ENCODE data around the gene SSR2.

DNA sequence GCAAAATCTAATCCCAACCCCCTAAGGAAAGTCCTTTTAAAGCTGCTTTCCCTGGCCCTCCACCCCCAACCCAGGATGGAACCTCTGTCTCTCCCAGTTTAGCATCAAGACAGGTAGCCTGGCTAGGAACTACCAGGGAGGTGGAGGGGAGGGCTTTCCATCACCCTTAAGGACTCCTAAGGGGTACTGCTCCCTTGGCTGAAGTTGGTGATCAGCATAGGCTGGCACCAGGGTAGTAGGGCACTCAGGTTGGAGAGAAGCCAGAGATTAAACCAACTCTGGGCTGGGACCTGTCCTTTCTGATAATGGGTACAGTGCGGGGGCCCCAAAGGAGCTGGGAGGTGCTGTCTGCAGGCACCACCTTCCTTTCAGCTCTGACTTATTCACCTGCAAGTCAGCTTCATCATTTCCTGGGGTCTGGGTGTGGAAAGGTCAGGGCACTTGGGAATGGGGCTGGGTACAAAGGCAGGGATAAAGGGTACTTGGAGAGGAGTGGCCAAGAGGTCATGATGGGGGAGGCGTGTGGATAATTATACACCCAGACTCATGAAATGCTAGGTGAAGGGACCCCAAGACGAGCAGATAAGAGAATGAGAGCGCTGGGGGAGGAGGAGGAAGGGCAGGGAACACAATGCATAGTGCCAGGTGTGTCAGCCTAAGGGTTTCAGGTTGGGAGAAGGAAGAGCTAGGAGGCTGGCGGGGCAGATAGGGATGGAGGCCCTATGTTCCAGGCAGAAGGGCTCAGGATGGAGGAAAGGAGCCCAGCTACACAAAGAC, 43.6 kb downstream of the SSR2 start:
- TF ChIP-seq, protein P1, sequence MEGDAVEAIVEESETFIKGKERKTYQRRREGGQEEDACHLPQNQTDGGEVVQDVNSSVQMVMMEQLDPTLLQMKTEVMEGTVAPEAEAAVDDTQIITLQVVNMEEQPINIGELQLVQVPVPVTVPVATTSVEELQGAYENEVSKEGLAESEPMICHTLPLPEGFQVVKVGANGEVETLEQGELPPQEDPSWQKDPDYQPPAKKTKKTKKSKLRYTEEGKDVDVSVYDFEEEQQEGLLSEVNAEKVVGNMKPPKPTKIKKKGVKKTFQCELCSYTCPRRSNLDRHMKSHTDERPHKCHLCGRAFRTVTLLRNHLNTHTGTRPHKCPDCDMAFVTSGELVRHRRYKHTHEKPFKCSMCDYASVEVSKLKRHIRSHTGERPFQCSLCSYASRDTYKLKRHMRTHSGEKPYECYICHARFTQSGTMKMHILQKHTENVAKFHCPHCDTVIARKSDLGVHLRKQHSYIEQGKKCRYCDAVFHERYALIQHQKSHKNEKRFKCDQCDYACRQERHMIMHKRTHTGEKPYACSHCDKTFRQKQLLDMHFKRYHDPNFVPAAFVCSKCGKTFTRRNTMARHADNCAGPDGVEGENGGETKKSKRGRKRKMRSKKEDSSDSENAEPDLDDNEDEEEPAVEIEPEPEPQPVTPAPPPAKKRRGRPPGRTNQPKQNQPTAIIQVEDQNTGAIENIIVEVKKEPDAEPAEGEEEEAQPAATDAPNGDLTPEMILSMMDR (IDR thresholded peaks at IDR 0.05) = no peak
- TF ChIP-seq POLR2A (IDR thresholded peaks at IDR 0.05; ENCODE audit: low read depth) (no peak), POLR2AphosphoS5 (IDR thresholded peaks at IDR 0.05) (no peak), EP300 (IDR thresholded peaks at IDR 0.05) (no peak)

Measured in esophagus muscularis mucosa (tissue), 4 donors.